ENCODE results near the gene CSPG4. TPM values are rescaled to one million over a fixed set of nuclear protein-coding genes. Genes with fewer than 3 reads are reported as not detected.

The CSPG4 gene
- total and polyA plus RNA-seq, 9 of the 15 experiments (the other 6 are each of a cell fraction or from before 2014, with no cell fraction given), result under 0.01 to 0.07 (median 0.04) TPM; not detected in 5

- TF ChIP-seq ZNF354B (CRISPR knock-in tag; IDR thresholded peaks at IDR 0.05) (no peak), MNT (conservative IDR thresholded peaks at IDR 0.05) (peak; percentile 87 to 94), RB1 (IDR thresholded peaks at IDR 0.05; ENCODE audit: low read depth) (peak; percentile 65; the same call in 1 of the 2 replicates), AFF1 (IDR thresholded peaks at IDR 0.05; ENCODE audit: low read depth in 1 of 2, partially characterized antibody in 2 of 2) (peak in 1 of 2 experiments; percentile 11), KAT7 (CRISPR knock-in tag; IDR thresholded peaks at IDR 0.05; ENCODE audit: borderline replicate concordance) (0 out of 2 replicates have a peak, but pooled peaks have one; percentile 39), SNIP1 (IDR thresholded peaks at IDR 0.05; ENCODE audit: low read depth) (0 out of 2 replicates have a peak, but pooled peaks have one; percentile 11)
Measured at GRCh38 chr15:75625542-75626347, 86.9 kb downstream of the CSPG4 start, which contains the start of gene SNUPN (continued).

Other genes starting within 250 kb of the CSPG4 start
- 7.4 and 14.4 TPM in 2 replicates for gene PTPN9, start 133.5 kb downstream of the CSPG4 start, total RNA-seq (2014; rRNA removed)
- 14.2 and 16.6 TPM in 2 replicates for gene PTPN9, start 133.5 kb downstream of the CSPG4 start, total RNA-seq (2014; rRNA removed; fragmentation: Illumina TruSeq; extraction: Trizol)
- 15.4 and 16.5 TPM in 2 replicates for gene PTPN9, start 133.5 kb downstream of the CSPG4 start, total RNA-seq (2015; rRNA removed; fragmentation: Illumina TruSeq; extraction: Trizol)
- gene PTPN9, start 133.5 kb downstream of the CSPG4 start, total RNA-seq (2021), result 17.1 and 20.4 TPM in 2 replicates
- 22.3 and 24.0 TPM in 2 replicates for gene PTPN9, start 133.5 kb downstream of the CSPG4 start, polyA plus RNA-seq (2011; rRNA removed)
- gene PTPN9, start 133.5 kb downstream of the CSPG4 start, polyA plus RNA-seq (2014; fragmentation: Illumina TruSeq; extraction: Trizol), result 17.7 and 19.7 TPM in 2 replicates
- gene PTPN9, start 133.5 kb downstream of the CSPG4 start, polyA plus RNA-seq (2014; fragmentation: Nextera tagmentation; extraction: Ambion mirVana), result 1 to 10 TPM; 5.0 to 6.3 TPM
- gene PTPN9, start 133.5 kb downstream of the CSPG4 start, polyA plus RNA-seq (2014; rRNA removed), result 11.3 and 12.4 TPM in 2 replicates
- 32.2 and 33.0 TPM in 2 replicates for gene SNUPN, start 87.1 kb downstream of the CSPG4 start, total RNA-seq (2014; rRNA removed)
- gene SNUPN, start 87.1 kb downstream of the CSPG4 start, total RNA-seq (2014; rRNA removed; fragmentation: Illumina TruSeq; extraction: Trizol), result 39.5 and 41.6 TPM in 2 replicates
- gene SNUPN, start 87.1 kb downstream of the CSPG4 start, total RNA-seq (2015; rRNA removed; fragmentation: Illumina TruSeq; extraction: Trizol), result 36.9 and 40.0 TPM in 2 replicates
- gene SNUPN, start 87.1 kb downstream of the CSPG4 start, total RNA-seq (2021), result 36.6 and 38.3 TPM in 2 replicates
- gene SNUPN, start 87.1 kb downstream of the CSPG4 start, polyA plus RNA-seq (2011; rRNA removed), result 29.7 and 38.4 TPM in 2 replicates
- 40.9 and 45.0 TPM in 2 replicates for gene SNUPN, start 87.1 kb downstream of the CSPG4 start, polyA plus RNA-seq (2014; fragmentation: Illumina TruSeq; extraction: Trizol)
- gene SNUPN, start 87.1 kb downstream of the CSPG4 start, polyA plus RNA-seq (2014; fragmentation: Nextera tagmentation; extraction: Ambion mirVana), result 10 to 100 TPM; 69.3 to 78.3 TPM
- 38.0 and 42.5 TPM in 2 replicates for gene SNUPN, start 87.1 kb downstream of the CSPG4 start, polyA plus RNA-seq (2014; rRNA removed)
- gene IMP3, start 72.6 kb downstream of the CSPG4 start, total RNA-seq (2014; rRNA removed), result 140 and 159 TPM in 2 replicates
- gene IMP3, start 72.6 kb downstream of the CSPG4 start, total RNA-seq (2014; rRNA removed; fragmentation: Illumina TruSeq; extraction: Trizol), result 74.4 and 74.6 TPM in 2 replicates
- 87.6 and 93.6 TPM in 2 replicates for gene IMP3, start 72.6 kb downstream of the CSPG4 start, total RNA-seq (2015; rRNA removed; fragmentation: Illumina TruSeq; extraction: Trizol)
- gene IMP3, start 72.6 kb downstream of the CSPG4 start, total RNA-seq (2021), result 113 and 124 TPM in 2 replicates
- 58.5 and 68.3 TPM in 2 replicates for gene IMP3, start 72.6 kb downstream of the CSPG4 start, polyA plus RNA-seq (2011; rRNA removed)
- 44.5 and 47.1 TPM in 2 replicates for gene IMP3, start 72.6 kb downstream of the CSPG4 start, polyA plus RNA-seq (2014; fragmentation: Illumina TruSeq; extraction: Trizol)
- 10 to 100 TPM; 14.5 to 15.5 TPM for gene IMP3, start 72.6 kb downstream of the CSPG4 start, polyA plus RNA-seq (2014; fragmentation: Nextera tagmentation; extraction: Ambion mirVana)
- gene IMP3, start 72.6 kb downstream of the CSPG4 start, polyA plus RNA-seq (2014; rRNA removed), result 160 and 161 TPM in 2 replicates
- gene SNX33, start 64.9 kb downstream of the CSPG4 start, total RNA-seq (2014; rRNA removed), result 10.0 and 13.0 TPM in 2 replicates
- 4.3 and 4.7 TPM in 2 replicates for gene SNX33, start 64.9 kb downstream of the CSPG4 start, total RNA-seq (2014; rRNA removed; fragmentation: Illumina TruSeq; extraction: Trizol)
- 8.3 and 8.8 TPM in 2 replicates for gene SNX33, start 64.9 kb downstream of the CSPG4 start, total RNA-seq (2015; rRNA removed; fragmentation: Illumina TruSeq; extraction: Trizol)
- 14.1 and 14.8 TPM in 2 replicates for gene SNX33, start 64.9 kb downstream of the CSPG4 start, total RNA-seq (2021)
- 7.9 and 8.2 TPM in 2 replicates for gene SNX33, start 64.9 kb downstream of the CSPG4 start, polyA plus RNA-seq (2011; rRNA removed)
- 10.1 TPM in 2 replicates for gene SNX33, start 64.9 kb downstream of the CSPG4 start, polyA plus RNA-seq (2014; fragmentation: Illumina TruSeq; extraction: Trizol)
- gene SNX33, start 64.9 kb downstream of the CSPG4 start, polyA plus RNA-seq (2014; fragmentation: Nextera tagmentation; extraction: Ambion mirVana), result 1 to 10 TPM; 1.4 to 1.8 TPM
- gene SNX33, start 64.9 kb downstream of the CSPG4 start, polyA plus RNA-seq (2014; rRNA removed), result 7.5 and 8.3 TPM in 2 replicates
- gene UBE2Q2, start 130.6 kb upstream of the CSPG4 start, total RNA-seq (2014; rRNA removed), result 11.6 and 12.1 TPM in 2 replicates
- 22.0 and 22.9 TPM in 2 replicates for gene UBE2Q2, start 130.6 kb upstream of the CSPG4 start, total RNA-seq (2014; rRNA removed; fragmentation: Illumina TruSeq; extraction: Trizol)
- gene UBE2Q2, start 130.6 kb upstream of the CSPG4 start, total RNA-seq (2015; rRNA removed; fragmentation: Illumina TruSeq; extraction: Trizol), result 20.2 and 24.0 TPM in 2 replicates
- gene UBE2Q2, start 130.6 kb upstream of the CSPG4 start, total RNA-seq (2021), result 15.2 and 16.2 TPM in 2 replicates
- gene UBE2Q2, start 130.6 kb upstream of the CSPG4 start, polyA plus RNA-seq (2011; rRNA removed), result 15.4 and 19.2 TPM in 2 replicates
- 13.4 and 16.9 TPM in 2 replicates for gene UBE2Q2, start 130.6 kb upstream of the CSPG4 start, polyA plus RNA-seq (2014; fragmentation: Illumina TruSeq; extraction: Trizol)
- gene UBE2Q2, start 130.6 kb upstream of the CSPG4 start, polyA plus RNA-seq (2014; fragmentation: Nextera tagmentation; extraction: Ambion mirVana), result 1 to 10 TPM; 6.2 to 7.1 TPM
- 13.0 and 13.5 TPM in 2 replicates for gene UBE2Q2, start 130.6 kb upstream of the CSPG4 start, polyA plus RNA-seq (2014; rRNA removed)
- 68.8 and 69.6 TPM in 2 replicates for gene FBXO22, start 191.0 kb upstream of the CSPG4 start, total RNA-seq (2014; rRNA removed)
- 75.5 and 81.7 TPM in 2 replicates for gene FBXO22, start 191.0 kb upstream of the CSPG4 start, total RNA-seq (2014; rRNA removed; fragmentation: Illumina TruSeq; extraction: Trizol)
- 52.7 and 53.0 TPM in 2 replicates for gene FBXO22, start 191.0 kb upstream of the CSPG4 start, total RNA-seq (2015; rRNA removed; fragmentation: Illumina TruSeq; extraction: Trizol)
- 81.4 and 85.9 TPM in 2 replicates for gene FBXO22, start 191.0 kb upstream of the CSPG4 start, total RNA-seq (2021)
- 76.6 and 99.4 TPM in 2 replicates for gene FBXO22, start 191.0 kb upstream of the CSPG4 start, polyA plus RNA-seq (2011; rRNA removed)
- 53.4 and 66.5 TPM in 2 replicates for gene FBXO22, start 191.0 kb upstream of the CSPG4 start, polyA plus RNA-seq (2014; fragmentation: Illumina TruSeq; extraction: Trizol)
- gene FBXO22, start 191.0 kb upstream of the CSPG4 start, polyA plus RNA-seq (2014; fragmentation: Nextera tagmentation; extraction: Ambion mirVana), result 10 to 100 TPM; 24.4 to 31.0 TPM
- gene FBXO22, start 191.0 kb upstream of the CSPG4 start, polyA plus RNA-seq (2014; rRNA removed), result 54.8 and 63.4 TPM in 2 replicates